Adrenal gland (tissue), 5 donors: ENCODE results near the gene PMCH.

ENCODE experiments used
- CTCF ChIP-seq, 6 experiments: fragments of 450-650 bp in 4 of 6; fragments of 200-600 bp in 2 of 6; sonication (generic) in 1 of 6; IDR thresholded peaks; 1 replicate in 5 of 6; 2 replicates in 1 of 6; pipeline versions ENCODE4 v1.5.1 to v1.8.0; 2016 to 2021; ENCODE audit warnings: antibody characterized with exemption in 6 of 6, mild to moderate bottlenecking in 2 of 6, moderate library complexity in 1 of 6
- POLR2A ChIP-seq, 2 donors: fragments of 450-650 bp; IDR thresholded peaks; one replicate each; pipeline ENCODE4 v1.6.1; 2017; ENCODE audit warnings: antibody characterized with exemption in 2 of 2, mild to moderate bottlenecking in 2 of 2, moderate library complexity in 1 of 2
- donor health status: DM: no; HTN: no; CAD: no.

GRCh38 chr12:102174117-102174516, 23.5 kb downstream of the PMCH start:
- TF ChIP-seq CTCF (IDR thresholded peaks at IDR 0.05) (no peak), POLR2A (IDR thresholded peaks at IDR 0.05) (no peak)
